ENCODE data around the gene GFRAL. TPM values are rescaled to one million over a fixed set of nuclear protein-coding genes. Genes with fewer than 3 reads are reported as not detected.

Gene GFRAL
- total and polyA plus RNA-seq, 2 of the 4 experiments (the other 2 are of a cell fraction), result not detected

DNA sequence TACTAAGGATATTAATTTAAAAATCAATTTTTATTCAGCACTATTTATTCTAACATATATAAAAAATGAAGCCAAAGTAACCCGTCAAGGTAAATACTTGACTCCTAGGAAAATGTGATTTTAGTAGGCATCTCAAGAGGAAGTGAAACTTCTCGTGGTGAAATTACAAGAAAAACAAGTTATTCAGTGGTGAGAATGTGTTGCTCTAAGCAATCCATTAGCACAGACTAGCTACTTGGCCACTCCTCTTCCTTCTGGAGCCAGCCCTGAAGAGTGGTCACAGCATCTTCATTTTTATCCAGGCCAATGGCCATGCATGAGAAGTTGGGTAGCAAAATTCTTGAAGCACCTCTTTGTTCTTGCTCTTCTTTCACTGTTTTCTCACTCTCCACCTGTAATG, 40.4 kb upstream of the GFRAL start:
- no CpG with 5 or more reads among the region's 2 CpGs for WGBS, 2 experiments (ENCODE audit: extremely low coverage in 2 of 2, insufficient read length in 1 of 2)

More for the DNA sequence above, 40.4 kb upstream of the GFRAL start:
- no peak overlapping the region for H4K8ac ChIP-seq (ENCODE audit: low read depth in 2 of 2, low read length in 2 of 2)
- H4K91ac ChIP-seq (ENCODE audit: insufficient read depth, low read depth, low read length), result no peak overlapping the region
- ChIA-PET POLR2A (ENCODE audit: unreplicated experiment) (no interaction called here), CTCF (interaction anchor here (1.3 kb wide), 1 partner anchor 10 kb away, joined by 7 read pairs; no protein-coding TSS in a partner anchor)
- H3K4ac ChIP-seq (ENCODE audit: low read depth, low read length), result no peak overlapping the region
- H3K4me1 ChIP-seq (ENCODE audit: control insufficient read depth, insufficient read depth, low read length), result no peaks in the 10 kb centered on the region
- H3K9me1 ChIP-seq (ENCODE audit: insufficient read depth, low read length), result no peaks in the 10 kb centered on the region
- in situ Hi-C loops (cut with MboI; ENCODE audit: low sequenced_read_pairs), result loop anchor here (25.0 kb wide), 1 partner anchor 1000 kb away; no protein-coding TSS in a partner anchor
- H3K79me1 ChIP-seq (ENCODE audit: low read depth in 1 of 2, low read length in 2 of 2), result no peaks in the 10 kb centered on the region
- H3K18ac ChIP-seq (ENCODE audit: low read depth, low read length), result no peak overlapping the region
- no peak overlapping the region for H2BK15ac ChIP-seq (ENCODE audit: low read depth, low read length)
- H2AK9ac ChIP-seq (replicated peaks; ENCODE audit: low read depth, low read length, poor library complexity), result no peak overlapping the region
- H3K23ac ChIP-seq (ENCODE audit: low read depth, low read length), result no peak overlapping the region
- peaks cover 2% of the 10 kb centered on the region; the same call in 1 of the 2 replicates for H3K27me3 ChIP-seq (ENCODE audit: control insufficient read depth, insufficient read depth, low read length)
- H3K56ac ChIP-seq (ENCODE audit: extremely low read depth, insufficient read depth, low read length), result no peak overlapping the region
- no peaks in the 10 kb centered on the region for H3K36me3 ChIP-seq (ENCODE audit: control insufficient read depth, insufficient read depth, low read length)
- no TSS peak for BruUV-seq (replicated peaks)
- no peak overlapping the region for H2BK5ac ChIP-seq (ENCODE audit: low read depth, low read length, poor library complexity, severe bottlenecking)
- no peaks in the 10 kb centered on the region for H4K20me1 ChIP-seq (ENCODE audit: insufficient read depth, low read length)
- H3K9me3 ChIP-seq (ENCODE audit: control insufficient read depth, insufficient read depth, low read length), result no peaks in the 10 kb centered on the region
- no peak overlapping the region for H3K9ac ChIP-seq (ENCODE audit: low read depth, low read length)
- TF ChIP-seq MAFK (IDR thresholded peaks at IDR 0.05; ENCODE audit: low read depth, low read length), result no peak
- TF ChIP-seq RCOR1 (IDR thresholded peaks at IDR 0.05; ENCODE audit: insufficient replicate concordance, low read length), result no peak
- no peak for TF ChIP-seq CEBPB (IDR thresholded peaks at IDR 0.05; ENCODE audit: low read depth, low read length)
- TF ChIP-seq, protein P1, sequence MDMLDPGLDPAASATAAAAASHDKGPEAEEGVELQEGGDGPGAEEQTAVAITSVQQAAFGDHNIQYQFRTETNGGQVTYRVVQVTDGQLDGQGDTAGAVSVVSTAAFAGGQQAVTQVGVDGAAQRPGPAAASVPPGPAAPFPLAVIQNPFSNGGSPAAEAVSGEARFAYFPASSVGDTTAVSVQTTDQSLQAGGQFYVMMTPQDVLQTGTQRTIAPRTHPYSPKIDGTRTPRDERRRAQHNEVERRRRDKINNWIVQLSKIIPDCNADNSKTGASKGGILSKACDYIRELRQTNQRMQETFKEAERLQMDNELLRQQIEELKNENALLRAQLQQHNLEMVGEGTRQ (IDR thresholded peaks at IDR 0.05; ENCODE audit: low read depth, low read length), result no peak
- TF ChIP-seq RFX5 (IDR thresholded peaks at IDR 0.05; ENCODE audit: low read depth, low read length), result no peak
- ATAC-seq (ENCODE audit: low read depth) (no peak), DNase-seq (no peak)
- H2AFZ ChIP-seq (replicated peaks; ENCODE audit: low read length, poor library complexity), result no peak overlapping the region
- H2BK120ac ChIP-seq (ENCODE audit: low read depth, low read length), result no peak overlapping the region
- dilution Hi-C loops (cut with HindIII; ENCODE audit: low sequenced_read_pairs, unreplicated experiment), result no loop called here
- no peak overlapping the region for H3K27ac ChIP-seq (ENCODE audit: insufficient read depth, low read length)
- no peak overlapping the region for H2BK20ac ChIP-seq (ENCODE audit: low read depth, low read length)
- no peak overlapping the region for H4K5ac ChIP-seq (ENCODE audit: low read depth, low read length)
- no peak overlapping the region for H3K14ac ChIP-seq (replicated peaks; ENCODE audit: low read depth, low read length)
- no peak overlapping the region for H3K4me2 ChIP-seq (ENCODE audit: low read depth, low read length)
- H2AK5ac ChIP-seq (ENCODE audit: low read depth, low read length), result no peak overlapping the region
- no peak overlapping the region for H3K4me3 ChIP-seq (ENCODE audit: insufficient read depth, low read depth, low read length)
- intact Hi-C loops (cut with micrococcal nuclease), result no loop called here
